Activated CD8-positive, alpha-beta T cell treated with anti-CD3 and anti-CD28 coated beads, Interleukin-2, amount 10 ng/mL, durations not matched to agents 7 days and 5 days (primary cell): ENCODE results near the gene PDE4D. TPM values are rescaled to one million over a fixed set of nuclear protein-coding genes. Genes with fewer than 3 reads are reported as not detected.

Experiments used
- ATAC-seq: fragments of 150-1000 bp; cut with Tn5 transposase; one replicate; pipeline ENCODE4 v1.10.0; 2021; ENCODE audit warnings: moderate library complexity
- CTCF ChIA-PET: fragments of 350-600 bp; sonication (Branson Sonifier 250); formaldehyde crosslinking; loops from one replicate; lab custom pipeline; 2021; ENCODE audit warnings: antibody characterized with exemption; lab: Charles Lee
- POLR2A ChIA-PET: fragments of 350-600 bp; sonication (Branson Sonifier 250); formaldehyde crosslinking; loops from one replicate; lab custom pipeline; 2021; ENCODE audit warnings: antibody characterized with exemption; lab: Charles Lee
- DNase-seq: peaks from one replicate; pipeline ENCODE4 v3.0.0-alpha.2; 2020
- H3K27ac Mint-ChIP-seq: one replicate; pipeline ENCODE4 v1.8.0; 2021; ENCODE audit warnings: mild to moderate bottlenecking, mixed read lengths
- H3K27me3 Mint-ChIP-seq: one replicate; pipeline ENCODE4 v1.8.0; 2021; ENCODE audit warnings: low read depth, mixed read lengths
- H3K36me3 Mint-ChIP-seq: one replicate; pipeline ENCODE4 v1.8.0; 2021; ENCODE audit warnings: low read depth, mixed read lengths
- H3K4me1 Mint-ChIP-seq: one replicate; pipeline ENCODE4 v1.8.0; 2021; ENCODE audit warnings: low read depth, mixed read lengths
- H3K4me3 Mint-ChIP-seq: one replicate; pipeline ENCODE4 v1.8.0; 2021; ENCODE audit warnings: mild to moderate bottlenecking, mixed read lengths
- H3K9me3 Mint-ChIP-seq: one replicate; pipeline ENCODE4 v1.8.0; 2022; ENCODE audit warnings: mixed read lengths; ENCODE audit not compliant: insufficient read depth
- total RNA-seq, 2 experiments: library from RNA; stranded (reverse); gene quantifications; one replicate each; pipeline ENCODE4 v1.2.3, GENCODE V29; 2021

Gene PDE4D
- total RNA-seq, 2 experiments from 2014 or later = 65.4 to 70.7 TPM

DNA sequence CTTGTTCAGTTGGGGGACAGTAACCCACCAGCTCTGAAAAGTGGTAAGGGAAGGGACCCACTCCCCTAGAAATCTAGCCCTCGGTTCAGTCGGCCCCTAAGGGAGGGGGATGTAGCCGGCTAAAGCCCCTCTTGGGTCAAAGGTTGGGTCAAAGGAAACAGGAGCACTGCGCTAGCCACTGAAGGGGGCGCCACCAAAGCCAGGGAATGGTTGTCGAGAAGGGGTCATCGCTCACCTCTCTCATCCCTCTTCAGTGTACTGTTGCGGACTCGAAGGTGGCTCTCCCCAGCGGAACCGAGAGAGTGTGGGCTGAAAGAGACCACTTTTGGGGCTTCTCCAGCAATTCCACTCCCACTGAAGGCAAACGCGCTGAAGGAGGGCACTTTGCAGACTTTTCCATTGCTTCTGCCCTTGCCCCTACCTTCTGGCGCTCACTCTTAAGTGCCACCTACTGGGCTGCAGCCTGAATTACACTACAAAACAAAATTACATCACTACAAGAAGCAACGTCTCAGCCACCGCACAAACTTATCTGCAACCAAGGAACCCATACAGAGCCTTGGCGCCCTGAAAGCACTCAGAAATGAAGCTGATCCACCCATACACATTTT, 396.9 kb downstream of the PDE4D start:
- ChIA-PET POLR2A (no interaction called here), CTCF (interaction anchor here (0.7 to 1.3 kb wide), 5 partner anchors 10 to 308 kb away, joined by 3 to 5 read pairs (median 4); no protein-coding TSS in a partner anchor)
- Mint-ChIP-seq H3K27me3 (peaks cover 14% of the 10 kb centered on the region), H3K4me3 (no peak overlapping the region), H3K36me3 (no peaks in the 10 kb centered on the region), H3K4me1 (no peaks in the 10 kb centered on the region), H3K9me3 (no peaks in the 10 kb centered on the region), H3K27ac (no peak overlapping the region)
- no peak for ATAC-seq
- DNase-seq = peak; percentile 25

DNA sequence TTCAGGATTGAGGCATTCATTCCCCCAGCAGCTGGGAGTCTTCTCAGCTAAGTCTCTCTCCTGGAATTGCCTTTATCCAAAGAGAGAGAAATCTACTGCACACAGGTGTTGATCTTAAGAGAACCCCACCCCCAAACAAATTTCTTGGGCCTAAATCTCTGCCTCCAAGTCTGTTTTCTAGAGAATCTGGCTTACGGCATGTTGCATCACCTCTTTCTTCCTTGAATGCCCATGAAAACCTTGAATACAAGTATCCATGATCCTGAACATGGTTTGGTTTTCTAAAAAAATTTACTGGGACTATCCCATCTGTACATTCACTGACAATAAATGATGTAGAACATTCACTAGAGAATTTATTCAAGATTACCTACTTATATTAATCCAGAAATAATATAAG, 401.6 kb downstream of the PDE4D start:
- no peak overlapping the region for H3K27ac Mint-ChIP-seq
- H3K4me3 Mint-ChIP-seq = no peak overlapping the region
- ChIA-PET POLR2A (no interaction called here), CTCF (no interaction called here)
- H3K9me3 Mint-ChIP-seq = no peaks in the 10 kb centered on the region
- peaks cover 5% of the 10 kb centered on the region for H3K27me3 Mint-ChIP-seq
- DNase-seq (no peak), ATAC-seq (no peak)
- H3K36me3 Mint-ChIP-seq = no peaks in the 10 kb centered on the region
- H3K4me1 Mint-ChIP-seq = no peaks in the 10 kb centered on the region

GRCh38 chr5:59489551-59489950, 404.0 kb downstream of the PDE4D start:
- no peak overlapping the region for H3K27ac Mint-ChIP-seq
- no peaks in the 10 kb centered on the region for H3K9me3 Mint-ChIP-seq
- no peaks in the 10 kb centered on the region for H3K4me1 Mint-ChIP-seq
- H3K27me3 Mint-ChIP-seq = peaks cover 5% of the 10 kb centered on the region
- no peak overlapping the region for H3K4me3 Mint-ChIP-seq
- no peaks in the 10 kb centered on the region for H3K36me3 Mint-ChIP-seq
- DNase-seq = no peak
- no peak for ATAC-seq
- ChIA-PET POLR2A (no interaction called here), CTCF (interaction anchor here (1.5 kb wide), 1 partner anchor 184 kb away, joined by 3 read pairs; no protein-coding TSS in a partner anchor)

- H3K27ac Mint-ChIP-seq = no peak overlapping the region
- H3K4me3 Mint-ChIP-seq = no peak overlapping the region
- no peaks in the 10 kb centered on the region for H3K4me1 Mint-ChIP-seq
- H3K9me3 Mint-ChIP-seq = no peaks in the 10 kb centered on the region
- H3K27me3 Mint-ChIP-seq = peaks cover 5% of the 10 kb centered on the region
- POLR2A ChIA-PET = no interaction called here
- no peaks in the 10 kb centered on the region for H3K36me3 Mint-ChIP-seq
- no peak for ATAC-seq
- CTCF ChIA-PET = interaction anchor here (0.6 kb wide), 1 partner anchor 680 kb away, joined by 3 read pairs; no protein-coding TSS in a partner anchor
- no peak for DNase-seq
Observed at GRCh38 chr5:59487772-59488729, 405.5 kb downstream of the PDE4D start.

- CTCF ChIA-PET = no interaction called here
- POLR2A ChIA-PET = interaction anchor here (0.6 kb wide), 1 partner anchor 26 kb away, joined by 3 read pairs; no protein-coding TSS in a partner anchor
Observed at GRCh38 chr5:59487068-59487686, 406.3 kb downstream of the PDE4D start.

GRCh38 chr5:59486508-59486907, 407.0 kb downstream of the PDE4D start:
- no peaks in the 10 kb centered on the region for H3K36me3 Mint-ChIP-seq
- H3K27me3 Mint-ChIP-seq = peaks cover 5% of the 10 kb centered on the region
- DNase-seq (no peak), ATAC-seq (no peak)
- no peak overlapping the region for H3K27ac Mint-ChIP-seq
- H3K9me3 Mint-ChIP-seq = no peaks in the 10 kb centered on the region
- H3K4me1 Mint-ChIP-seq = no peaks in the 10 kb centered on the region
- H3K4me3 Mint-ChIP-seq = no peak overlapping the region
- ChIA-PET CTCF (no interaction called here), POLR2A (interaction anchor here (0.6 kb wide), 1 partner anchor 26 kb away, joined by 3 read pairs; no protein-coding TSS in a partner anchor)

More at GRCh38 chr5:59487068-59487686, 406.3 kb downstream of the PDE4D start:
- ATAC-seq (no peak), DNase-seq (no peak)
- H3K9me3 Mint-ChIP-seq = no peaks in the 10 kb centered on the region
- no peak overlapping the region for H3K4me3 Mint-ChIP-seq
- no peaks in the 10 kb centered on the region for H3K4me1 Mint-ChIP-seq
- H3K36me3 Mint-ChIP-seq = no peaks in the 10 kb centered on the region
- no peak overlapping the region for H3K27ac Mint-ChIP-seq
- peaks cover 5% of the 10 kb centered on the region for H3K27me3 Mint-ChIP-seq

DNA sequence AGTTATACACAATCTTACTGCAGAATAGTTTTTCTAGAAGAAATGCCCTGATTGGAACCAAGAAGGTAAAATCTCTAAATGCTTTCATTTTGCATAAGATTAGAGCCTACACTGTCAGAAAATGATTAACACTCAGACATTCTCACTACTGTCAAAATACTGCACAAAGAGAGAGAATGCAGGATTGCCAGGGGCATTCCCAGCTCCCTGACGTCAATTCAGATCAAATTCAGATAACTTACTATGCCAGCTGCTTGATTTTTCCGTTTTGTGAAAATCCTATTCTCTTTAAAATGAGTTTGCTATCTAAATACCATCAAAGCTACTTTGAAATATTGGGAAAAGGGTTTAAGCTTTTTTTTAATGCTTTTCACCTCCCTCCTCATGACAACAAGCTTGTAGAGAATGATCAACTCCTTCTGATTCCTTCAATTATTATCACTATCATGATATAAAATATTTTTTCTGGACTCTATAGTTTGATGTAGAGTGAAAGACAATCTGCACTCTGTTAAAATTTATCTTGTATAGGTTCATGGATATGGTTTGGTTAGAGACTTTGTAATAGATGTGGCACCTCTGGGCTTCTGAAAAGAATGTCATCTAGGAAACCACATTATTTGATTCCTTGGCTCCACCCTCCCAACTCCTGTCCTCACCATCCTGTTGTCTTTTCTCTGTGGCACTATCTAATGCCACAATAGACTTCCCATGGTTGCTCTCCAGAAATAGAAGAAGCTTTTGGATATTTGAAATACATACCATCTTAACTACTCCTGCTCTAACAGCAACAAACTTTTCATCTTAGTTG, 407.7 kb downstream of the PDE4D start:
- Mint-ChIP-seq H3K4me3 (no peak overlapping the region), H3K9me3 (no peaks in the 10 kb centered on the region), H3K36me3 (no peaks in the 10 kb centered on the region), H3K4me1 (no peaks in the 10 kb centered on the region), H3K27ac (no peak overlapping the region), H3K27me3 (peaks cover 5% of the 10 kb centered on the region)
- ChIA-PET POLR2A (no interaction called here), CTCF (no interaction called here)
- no peak for DNase-seq
- no peak for ATAC-seq

DNA sequence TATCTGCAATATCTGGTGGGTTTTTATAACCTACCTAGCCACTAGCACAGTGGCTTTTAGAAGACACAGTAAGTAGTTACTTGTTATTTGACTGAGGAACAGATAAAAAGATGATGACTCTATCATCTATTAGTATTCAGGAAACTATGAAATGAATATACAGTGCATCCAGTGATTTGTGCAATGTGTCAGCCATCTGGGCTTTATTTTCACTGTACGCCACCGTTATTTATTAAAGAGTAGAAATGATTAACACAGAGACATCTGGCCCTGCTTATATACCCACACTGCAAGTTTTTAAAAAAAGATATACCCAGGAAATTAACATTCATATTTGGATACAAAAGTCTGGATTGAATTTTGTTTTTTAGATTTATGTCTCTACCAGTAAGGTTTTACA, 408.4 kb downstream of the PDE4D start:
- Mint-ChIP-seq H3K27me3 (peaks cover 5% of the 10 kb centered on the region), H3K4me3 (no peak overlapping the region), H3K4me1 (no peaks in the 10 kb centered on the region), H3K27ac (no peak overlapping the region), H3K9me3 (no peaks in the 10 kb centered on the region), H3K36me3 (no peaks in the 10 kb centered on the region)
- ATAC-seq = no peak
- POLR2A ChIA-PET = no interaction called here
- CTCF ChIA-PET = no interaction called here
- DNase-seq = no peak

GRCh38 chr5:59484618-59485017, 408.9 kb downstream of the PDE4D start:
- POLR2A ChIA-PET = no interaction called here
- Mint-ChIP-seq H3K4me3 (no peak overlapping the region), H3K27ac (no peak overlapping the region), H3K9me3 (no peaks in the 10 kb centered on the region), H3K27me3 (peaks cover 4% of the 10 kb centered on the region), H3K36me3 (no peaks in the 10 kb centered on the region), H3K4me1 (no peaks in the 10 kb centered on the region)
- CTCF ChIA-PET = no interaction called here
- no peak for DNase-seq
- no peak for ATAC-seq

GRCh38 chr5:59483971-59484472, 409.5 kb downstream of the PDE4D start:
- DNase-seq (no peak), ATAC-seq (no peak)
- Mint-ChIP-seq H3K27ac (no peak overlapping the region), H3K4me1 (no peaks in the 10 kb centered on the region), H3K9me3 (no peaks in the 10 kb centered on the region), H3K27me3 (peaks cover 4% of the 10 kb centered on the region), H3K4me3 (no peak overlapping the region), H3K36me3 (no peaks in the 10 kb centered on the region)
- ChIA-PET CTCF (no interaction called here), POLR2A (no interaction called here)

- no peaks in the 10 kb centered on the region for H3K9me3 Mint-ChIP-seq
- no peak overlapping the region for H3K27ac Mint-ChIP-seq
- peaks cover 8% of the 10 kb centered on the region for H3K27me3 Mint-ChIP-seq
- H3K36me3 Mint-ChIP-seq = no peaks in the 10 kb centered on the region
- POLR2A ChIA-PET = no interaction called here
- DNase-seq (no peak), ATAC-seq (no peak)
- H3K4me3 Mint-ChIP-seq = no peak overlapping the region
- CTCF ChIA-PET = interaction anchor here (0.8 kb wide), 1 partner anchor 195 kb away, joined by 3 read pairs; no protein-coding TSS in a partner anchor
- no peaks in the 10 kb centered on the region for H3K4me1 Mint-ChIP-seq
Observed at GRCh38 chr5:59479086-59479485, 414.4 kb downstream of the PDE4D start.
